PC-3 (cell line): ENCODE data around the gene COL9A3. TPM values are rescaled to one million over a fixed set of nuclear protein-coding genes. Genes with fewer than 3 reads are reported as not detected.

Source experiments
- ATAC-seq: fragments of 200-7000 bp; cut with Tn5 transposase; 2 replicates; pipeline ENCODE4 v1.9.1; 2020; ENCODE audit warnings: mild to moderate bottlenecking, moderate library complexity
- BruUV-seq: library from RNA; stranded (reverse); fragments of 400-500 nt; replicated peaks from 2 replicates; lab custom pipeline; 2021; lab: Mats Ljungman, UMichigan
- CTCF ChIA-PET: fragments of 300-600 bp; sonication (Branson Sonifier 250); formaldehyde crosslinking; loops from one replicate; lab custom pipeline; 2022; ENCODE audit warnings: antibody characterized with exemption; lab: Charles Lee
- POLR2A ChIA-PET: fragments of 300-600 bp; sonication (Branson Sonifier 250); formaldehyde crosslinking; loops from one replicate; lab custom pipeline; 2022; ENCODE audit warnings: antibody characterized with exemption; ENCODE audit not compliant: unreplicated experiment; lab: Charles Lee
- DNase-seq: peaks from one replicate; pipeline ENCODE4 v3.0.0-alpha.2; 2015
- H2AFZ ChIP-seq: fragments of 300-600 bp; sonication (generic); 2 replicates; pipeline ENCODE4 v1.6.0; 2016; ENCODE audit warnings: antibody characterized with exemption, low read length
- H3F3A ChIP-seq: fragments of 300-600 bp; sonication (generic); one replicate; pipeline ENCODE4 v1.6.0; 2017; ENCODE audit warnings: antibody characterized with exemption, low read length, control low read depth, mild to moderate bottlenecking; ENCODE audit not compliant: unreplicated experiment
- H3K27ac ChIP-seq: fragments of 300-600 bp; sonication (generic); 2 replicates; pipeline ENCODE4 v1.5.1; 2016; ENCODE audit warnings: mild to moderate bottlenecking, low read length
- H3K27me3 ChIP-seq: fragments of 300-600 bp; sonication (generic); 2 replicates; pipeline ENCODE4 v1.6.1; 2016; ENCODE audit warnings: low read length, mixed read lengths
- H3K36me3 ChIP-seq: fragments of 300-600 bp; sonication (generic); 2 replicates; pipeline ENCODE4 v1.6.1; 2016; ENCODE audit warnings: low read depth, mixed run types, low read length, mixed read lengths
- H3K4me1 ChIP-seq: fragments of 300-600 bp; sonication (generic); 2 replicates; pipeline ENCODE4 v1.5.1; 2016; ENCODE audit warnings: low read length; ENCODE audit not compliant: insufficient read depth
- H3K4me2 ChIP-seq: fragments of 300-600 bp; sonication (generic); 2 replicates; pipeline ENCODE4 v1.6.0; 2016; ENCODE audit warnings: low read length
- H3K4me3 ChIP-seq: fragments of 300-600 bp; sonication (generic); 2 replicates; pipeline ENCODE4 v1.5.1; 2016; ENCODE audit warnings: mild to moderate bottlenecking, low read length, mixed read lengths
- H3K79me2 ChIP-seq: fragments of 300-600 bp; sonication (generic); 2 replicates; pipeline ENCODE4 v1.6.1; 2017; ENCODE audit warnings: low read length, mixed read lengths
- H3K9ac ChIP-seq: fragments of 300-600 bp; sonication (generic); 2 replicates; pipeline ENCODE4 v1.6.0; 2016; ENCODE audit warnings: mild to moderate bottlenecking, low read length
- H3K9me2 ChIP-seq: fragments of 300-600 bp; sonication (generic); replicated peaks from 2 replicates; pipeline ENCODE4 v1.6.1; 2016; ENCODE audit warnings: mixed run types, low read length, mixed read lengths
- H3K9me3 ChIP-seq: fragments of 300-600 bp; sonication (generic); 2 replicates; pipeline ENCODE4 v1.6.1; 2016; ENCODE audit warnings: low read length, mixed read lengths
- H4K20me1 ChIP-seq: fragments of 300-600 bp; sonication (generic); 2 replicates; pipeline ENCODE4 v1.6.1; 2016; ENCODE audit warnings: low read length, mixed read lengths
- EZH2 ChIP-seq: fragments of 300-600 bp; sonication (generic); IDR thresholded peaks from one replicate; pipeline ENCODE4 v1.6.1; 2017; ENCODE audit warnings: antibody characterized with exemption, mild to moderate bottlenecking, low read length; ENCODE audit not compliant: unreplicated experiment
- EZH2phosphoT487 ChIP-seq: fragments of 300-600 bp; sonication (generic); IDR thresholded peaks from 2 replicates; pipeline ENCODE4 v1.6.1; 2018; ENCODE audit warnings: mild to moderate bottlenecking, antibody characterized with exemption, low read length, borderline replicate concordance
- intact Hi-C: fragments of 100-400 bp; cut with micrococcal nuclease; formaldehyde crosslinking; loops from 2 replicates; pipeline ENCODE4 v1.9.0; 2023
- total RNA-seq: library from RNA; depleted of rRNA; stranded (reverse); fragments of >200 nt; gene quantifications from 2 replicates; pipeline ENCODE4 v1.2.3, GENCODE V29; 2014
- TF ChIP-seq, protein P1 (sequence below): fragments of 300-600 bp; sonication (generic); conservative IDR thresholded peaks from 2 replicates; pipeline ENCODE4 v1.5.1; 2017; ENCODE audit warnings: antibody characterized with exemption, low read depth, mild to moderate bottlenecking, low read length

Gene COL9A3
- total RNA-seq, 1 experiment from 2014 or later = 14.3 TPM

DNA sequence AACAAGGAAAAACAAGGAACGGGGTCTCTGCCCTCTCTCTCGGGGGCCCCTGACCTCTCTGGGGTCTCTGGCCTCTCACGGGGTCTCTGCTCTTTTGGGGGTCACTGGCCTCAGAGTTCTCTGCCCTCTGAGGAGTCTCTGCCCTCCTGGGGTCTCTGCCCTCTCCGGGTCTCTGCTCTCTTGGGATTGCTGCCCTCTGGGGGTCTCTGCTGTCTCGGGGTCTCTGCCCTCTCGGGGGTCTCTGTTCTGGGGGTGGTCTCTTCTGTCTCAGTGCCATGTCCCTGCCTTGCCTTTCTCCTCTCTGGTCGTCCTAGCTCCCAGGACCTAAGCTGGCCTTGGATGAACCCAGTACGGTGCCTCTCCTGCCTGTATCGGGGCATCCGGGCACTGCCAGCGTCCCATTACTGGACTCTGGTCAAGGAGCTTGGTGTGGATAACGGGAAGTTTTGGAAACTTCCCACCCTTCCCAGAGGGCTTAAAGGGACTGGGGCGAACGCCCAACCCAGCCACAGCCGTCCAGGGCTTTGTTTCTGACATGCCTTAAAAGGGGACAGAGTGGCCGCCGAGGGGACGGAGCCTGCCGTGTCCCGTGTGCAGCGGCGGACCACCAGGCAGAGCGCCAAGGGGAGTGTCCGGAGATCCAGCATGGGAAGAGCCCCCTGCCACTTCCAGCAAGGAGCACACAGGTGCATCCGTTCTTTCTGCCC, 45.3 kb upstream of the COL9A3 start:
- ATAC-seq (no peak), DNase-seq (no peak)
- Histone ChIP-seq H3K4me2 (no peak overlapping the region), H3K27ac (no peak overlapping the region), H4K20me1 (no peaks in the 10 kb centered on the region), H3F3A (no peaks in the 10 kb centered on the region), H3K36me3 (no peaks in the 10 kb centered on the region), H3K9ac (no peak overlapping the region), H3K4me1 (peaks cover 7% of the 10 kb centered on the region), H3K9me3 (no peaks in the 10 kb centered on the region), H3K79me2 (no peaks in the 10 kb centered on the region), H3K9me2 (no peaks in the 10 kb centered on the region), H2AFZ (no peak overlapping the region), H3K27me3 (0 out of 2 replicates have a peak, but pooled peaks cover under 1% of the 10 kb centered on the region), H3K4me3 (no peak overlapping the region)
- intact Hi-C loops = no loop called here
- TF ChIP-seq EZH2phosphoT487 (no peak), EZH2 (no peak)
- TF ChIP-seq, protein P1, sequence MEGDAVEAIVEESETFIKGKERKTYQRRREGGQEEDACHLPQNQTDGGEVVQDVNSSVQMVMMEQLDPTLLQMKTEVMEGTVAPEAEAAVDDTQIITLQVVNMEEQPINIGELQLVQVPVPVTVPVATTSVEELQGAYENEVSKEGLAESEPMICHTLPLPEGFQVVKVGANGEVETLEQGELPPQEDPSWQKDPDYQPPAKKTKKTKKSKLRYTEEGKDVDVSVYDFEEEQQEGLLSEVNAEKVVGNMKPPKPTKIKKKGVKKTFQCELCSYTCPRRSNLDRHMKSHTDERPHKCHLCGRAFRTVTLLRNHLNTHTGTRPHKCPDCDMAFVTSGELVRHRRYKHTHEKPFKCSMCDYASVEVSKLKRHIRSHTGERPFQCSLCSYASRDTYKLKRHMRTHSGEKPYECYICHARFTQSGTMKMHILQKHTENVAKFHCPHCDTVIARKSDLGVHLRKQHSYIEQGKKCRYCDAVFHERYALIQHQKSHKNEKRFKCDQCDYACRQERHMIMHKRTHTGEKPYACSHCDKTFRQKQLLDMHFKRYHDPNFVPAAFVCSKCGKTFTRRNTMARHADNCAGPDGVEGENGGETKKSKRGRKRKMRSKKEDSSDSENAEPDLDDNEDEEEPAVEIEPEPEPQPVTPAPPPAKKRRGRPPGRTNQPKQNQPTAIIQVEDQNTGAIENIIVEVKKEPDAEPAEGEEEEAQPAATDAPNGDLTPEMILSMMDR = no peak
- ChIA-PET CTCF (no interaction called here), POLR2A (no interaction called here)
- no TSS peak for BruUV-seq

DNA sequence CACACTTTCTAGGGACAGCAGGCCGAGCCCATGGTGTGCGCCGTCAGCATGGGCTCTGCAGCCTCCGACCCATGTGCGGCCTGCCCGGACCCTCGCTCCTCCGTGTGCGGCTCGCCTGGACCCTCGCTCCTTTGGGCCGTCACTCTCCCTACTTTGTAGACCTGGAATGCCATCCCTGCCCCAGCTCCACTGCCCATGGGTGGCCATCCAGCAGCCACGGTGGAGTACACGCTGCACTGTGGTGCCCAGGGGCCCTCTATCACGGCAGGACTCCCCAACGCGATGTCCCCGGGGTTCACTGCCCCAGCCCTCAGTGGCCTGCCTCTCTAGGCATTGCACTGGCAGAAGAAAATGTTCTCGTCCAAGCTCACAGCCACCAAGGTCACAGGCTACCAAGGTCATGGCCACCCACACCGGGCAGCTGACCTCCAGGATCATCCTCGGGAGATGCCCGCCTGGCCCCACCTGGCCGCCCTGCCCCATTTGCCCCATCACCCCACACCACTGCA, 44.7 kb upstream of the COL9A3 start:
- ATAC-seq (no peak), DNase-seq (no peak)
- Histone ChIP-seq H3K4me3 (no peak overlapping the region), H3K79me2 (no peaks in the 10 kb centered on the region), H3K27ac (no peak overlapping the region), H3K9ac (no peak overlapping the region), H3K4me2 (no peak overlapping the region), H3K4me1 (peaks cover 5% of the 10 kb centered on the region; the same call in 1 of the 2 replicates), H3F3A (no peaks in the 10 kb centered on the region), H3K9me3 (no peaks in the 10 kb centered on the region), H2AFZ (no peak overlapping the region), H3K9me2 (no peaks in the 10 kb centered on the region), H4K20me1 (no peaks in the 10 kb centered on the region), H3K36me3 (no peaks in the 10 kb centered on the region), H3K27me3 (no peaks in the 10 kb centered on the region)
- TF ChIP-seq, protein P1 = no peak
- TF ChIP-seq EZH2 (no peak), EZH2phosphoT487 (no peak)
- intact Hi-C loops = no loop called here
- BruUV-seq = no TSS peak
- CTCF ChIA-PET = no interaction called here
- POLR2A ChIA-PET = no interaction called here

DNA sequence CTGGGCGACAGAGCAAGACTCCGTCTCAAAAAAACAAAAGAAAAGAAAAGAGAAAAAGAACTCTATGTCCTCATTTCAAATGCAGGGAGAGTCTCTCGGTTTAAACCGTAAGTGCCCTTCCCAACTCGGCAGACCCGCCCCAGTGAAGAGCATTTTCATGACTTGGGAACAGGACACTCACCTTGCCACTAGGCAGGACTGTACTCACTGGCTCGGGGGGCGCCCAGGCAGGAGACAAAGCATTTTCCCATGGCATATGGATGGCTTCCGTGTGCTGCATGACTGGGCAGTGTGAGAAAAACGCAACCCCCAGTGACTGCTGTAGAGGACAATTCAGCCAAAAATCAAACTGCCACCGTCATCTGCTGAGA, 44.2 kb upstream of the COL9A3 start:
- Histone ChIP-seq H3K9ac (no peak overlapping the region), H4K20me1 (no peaks in the 10 kb centered on the region), H3K27me3 (no peaks in the 10 kb centered on the region), H3K4me3 (no peak overlapping the region), H3K4me1 (peaks cover 5% of the 10 kb centered on the region; the same call in 1 of the 2 replicates), H3K9me3 (no peaks in the 10 kb centered on the region), H3K36me3 (no peaks in the 10 kb centered on the region), H3K27ac (no peak overlapping the region), H3K9me2 (no peaks in the 10 kb centered on the region), H2AFZ (no peak overlapping the region), H3F3A (no peaks in the 10 kb centered on the region), H3K4me2 (no peak overlapping the region), H3K79me2 (no peaks in the 10 kb centered on the region)
- TF ChIP-seq EZH2 = no peak
- TF ChIP-seq, protein P1 = no peak
- TF ChIP-seq EZH2phosphoT487 = no peak
- intact Hi-C loops = no loop called here
- ATAC-seq (no peak), DNase-seq (no peak)
- ChIA-PET CTCF (no interaction called here), POLR2A (no interaction called here)
- BruUV-seq = no TSS peak
